Measurements from ENCODE around the gene B3GLCT.
"Not testable (repeated sequence)": the region's sequence is repeated elsewhere in the genome, so short reads cannot be mapped to it uniquely, and the experiment has no call there.

Gene B3GLCT

GRCh38 chr13:31199849-31200636 is at the start of gene B3GLCT:
TSS of gene B3GLCT (plus strand) at chr13:31199975. CDS start at chr13:31200085, 110 bp downstream.
- DNase-seq, result peak; percentile 88

GRCh38 chr13:31150315-31150985 is 49.3 kb upstream of the B3GLCT start:
- no peak for DNase-seq

GRCh38 chr13:31151837-31152236 is 47.9 kb upstream of the B3GLCT start:
- no peak for DNase-seq

- no peak for DNase-seq
Observed at GRCh38 chr13:31154939-31155338, 44.8 kb upstream of the B3GLCT start.

GRCh38 chr13:31159306-31159705 is 40.5 kb upstream of the B3GLCT start:
- DNase-seq, result no peak

GRCh38 chr13:31160857-31161556 is 38.8 kb upstream of the B3GLCT start:
- peak; percentile 63 for DNase-seq

- DNase-seq, result peak; percentile 98
Observed at GRCh38 chr13:31161557-31162150, 38.1 kb upstream of the B3GLCT start, which contains the start of gene HSPH1. TSS of gene HSPH1 (minus strand) at chr13:31161904. CDS start at chr13:31161582, 322 bp downstream.

- peak; percentile 87 for DNase-seq
Observed at GRCh38 chr13:31162151-31163008, 37.4 kb upstream of the B3GLCT start.

GRCh38 chr13:31166591-31166990 is 33.2 kb upstream of the B3GLCT start:
- no peak for DNase-seq

- DNase-seq, result no peak
Observed at GRCh38 chr13:31167490-31167889, 32.3 kb upstream of the B3GLCT start.

- no peak for DNase-seq
Observed at GRCh38 chr13:31168166-31168565, 31.6 kb upstream of the B3GLCT start.

- DNase-seq, result no peak
Observed at GRCh38 chr13:31168736-31169135, 31.0 kb upstream of the B3GLCT start.

- no peak for DNase-seq
Observed at GRCh38 chr13:31172001-31172400, 27.8 kb upstream of the B3GLCT start.

GRCh38 chr13:31172535-31172934 is 27.2 kb upstream of the B3GLCT start:
- no peak for DNase-seq

GRCh38 chr13:31174018-31174417 is 25.8 kb upstream of the B3GLCT start:
- DNase-seq, result no peak

GRCh38 chr13:31175847-31176532 is 23.8 kb upstream of the B3GLCT start:
- DNase-seq, result no peak

GRCh38 chr13:31177813-31178495 is 21.8 kb upstream of the B3GLCT start:
- DNase-seq, result not testable (repeated sequence)

GRCh38 chr13:31179241-31179640 is 20.5 kb upstream of the B3GLCT start:
- DNase-seq, result no peak

- no peak for DNase-seq
Observed at GRCh38 chr13:31179754-31180153, 20.0 kb upstream of the B3GLCT start.

- no peak for DNase-seq
Observed at GRCh38 chr13:31182987-31183386, 16.8 kb upstream of the B3GLCT start.

- no peak for DNase-seq
Observed at GRCh38 chr13:31184451-31184850, 15.3 kb upstream of the B3GLCT start.

Data from activated CD4-positive, CD25-positive, alpha-beta regulatory T cell treated with anti-CD3 and anti-CD28 coated beads, Interleukin-2, amount 50 U/mL, for 72 hours (primary cell).